HepG2 (cell line): Measurements from ENCODE around the gene RAD23A. TPM values are rescaled to one million over a fixed set of nuclear protein-coding genes. Genes with fewer than 3 reads are reported as not detected.

ENCODE experiments used
- ARID3A ChIP-seq: IDR thresholded peaks from 2 replicates; pipeline ENCODE4 v1.6.1; 2012; ENCODE audit warnings: low read depth, low read length, improper control_type of control experiment
- CC2D1A ChIP-seq: sonication (generic); formaldehyde crosslinking; IDR thresholded peaks from 2 replicates; pipeline ENCODE4 v1.8.1; 2023; ENCODE audit warnings: mild to moderate bottlenecking, missing genetic modification reagents
- CSRNP2 ChIP-seq: sonication (generic); formaldehyde crosslinking; conservative IDR thresholded peaks from 2 replicates; pipeline ENCODE4 v1.8.0; 2022; ENCODE audit warnings: low read depth, missing genetic modification reagents
- ISL2 ChIP-seq: sonication (generic); formaldehyde crosslinking; IDR thresholded peaks from 2 replicates; pipeline ENCODE4 v1.5.0; 2020; ENCODE audit warnings: missing genetic modification reagents
- MATR3 ChIP-seq: sonication (generic); formaldehyde crosslinking; IDR thresholded peaks from 2 replicates; pipeline ENCODE4 v1.4.0; 2020; ENCODE audit warnings: missing genetic modification reagents
- MIXL1 ChIP-seq: IDR thresholded peaks from 2 replicates; pipeline ENCODE4 v1.6.1; 2016
- MXD1 ChIP-seq: sonication (generic); formaldehyde crosslinking; IDR thresholded peaks from 2 replicates; pipeline ENCODE4 v1.4.0; 2020; ENCODE audit warnings: mild to moderate bottlenecking, missing genetic modification reagents
- MXD3 ChIP-seq: IDR thresholded peaks from 2 replicates; pipeline ENCODE4 v1.6.1; 2016; ENCODE audit warnings: mild to moderate bottlenecking, missing biosample characterization, missing genetic modification reagents
- POGK ChIP-seq: sonication (generic); formaldehyde crosslinking; conservative IDR thresholded peaks from 2 replicates; pipeline ENCODE4 v1.8.0; 2022; ENCODE audit warnings: mild to moderate bottlenecking, moderate library complexity, missing genetic modification reagents
- RAD21 ChIP-seq: fragments of 450-650 bp; formaldehyde crosslinking; IDR thresholded peaks from 2 replicates; pipeline ENCODE4 v1.5.0; 2020; ENCODE audit warnings: mild to moderate bottlenecking
- REST ChIP-seq, 2 experiments: IDR thresholded peaks; 2 replicates each; pipeline ENCODE4 v1.6.1; 2011 to 2012; ENCODE audit warnings: low read length in 2 of 2, borderline replicate concordance in 1 of 2, low read depth in 1 of 2, mild to moderate bottlenecking in 1 of 2, moderate library complexity in 1 of 2
- RFXANK ChIP-seq: IDR thresholded peaks from 2 replicates; pipeline ENCODE4 v1.6.1; 2016
- SALL1 ChIP-seq: sonication (generic); formaldehyde crosslinking; IDR thresholded peaks from 2 replicates; pipeline ENCODE4 v1.8.0; 2022; ENCODE audit warnings: mild to moderate bottlenecking, missing genetic modification reagents
- SCMH1 ChIP-seq: sonication (generic); formaldehyde crosslinking; IDR thresholded peaks from 2 replicates; pipeline ENCODE4 v1.9.0; 2021; ENCODE audit warnings: missing genetic modification reagents, mild to moderate bottlenecking, borderline replicate concordance
- TEF ChIP-seq: sonication (generic); formaldehyde crosslinking; IDR thresholded peaks from 2 replicates; pipeline ENCODE4 v1.5.0; 2020; ENCODE audit warnings: missing genetic modification reagents
- ZNF234 ChIP-seq: sonication (generic); formaldehyde crosslinking; conservative IDR thresholded peaks from 2 replicates; pipeline ENCODE4 v1.5.1; 2020; ENCODE audit warnings: mild to moderate bottlenecking, missing genetic modification reagents
- ZNF3 ChIP-seq: IDR thresholded peaks from 2 replicates; pipeline ENCODE4 v1.7.0; 2017; ENCODE audit warnings: inconsistent platforms
- ZNF607 ChIP-seq: sonication (generic); formaldehyde crosslinking; IDR thresholded peaks from 2 replicates; pipeline ENCODE4 v1.5.1; 2020; ENCODE audit warnings: missing genetic modification reagents, mild to moderate bottlenecking, borderline replicate concordance
- ZNF724P ChIP-seq: sonication (generic); formaldehyde crosslinking; IDR thresholded peaks from 2 replicates; pipeline ENCODE4 v1.8.0; 2022; ENCODE audit warnings: missing genetic modification reagents, borderline replicate concordance
- polyA plus RNA-seq, 8 experiments: library from polyadenylated mRNA; depleted of rRNA in 3 of 8; stranded (reverse) in 7 of 8; unstranded in 1 of 8; fragments of >200 nt; fragmentation: Illumina TruSeq in 4 of 8; extraction: Trizol in 4 of 8; gene quantifications; 2 replicates each; pipeline versions ENCODE4 v1.2.1 to v1.2.3, GENCODE V29; 2011 to 2016; ENCODE audit warnings: low read depth in 4 of 8, missing spikeins in 1 of 8, mixed read lengths in 1 of 8; ENCODE audit not compliant: insufficient read depth in 1 of 8
- total RNA-seq, 5 experiments: library from RNA; depleted of rRNA; stranded (reverse); fragments of >200 nt; fragmentation: Illumina TruSeq; extraction: Trizol; gene quantifications; 2 replicates each; pipeline ENCODE4 v1.2.3, GENCODE V29; 2016; ENCODE audit warnings: low read depth in 1 of 5

RAD23A gene
- total and polyA plus RNA-seq, 2 of the 13 experiments (the other 11 are each of a cell fraction or from before 2014, with no cell fraction given) = 42.5 to 54.2 TPM

- TF ChIP-seq CSRNP2 (no peak), MIXL1 (CRISPR knock-in tag) (no peak), ARID3A (no peak), MXD1 (no peak), SCMH1 (CRISPR knock-in tag) (no peak), REST (IDR thresholded peaks at IDR 0.05; ENCODE audit: borderline replicate concordance in 1 of 2, low read depth in 1 of 2, low read length in 2 of 2) (no peak), RFXANK (CRISPR knock-in tag) (no peak), RAD21 (CRISPR knock-in tag) (peak; percentile 97), MATR3 (no peak), ZNF3 (CRISPR knock-in tag) (no peak), CC2D1A (CRISPR knock-in tag) (no peak), ZNF234 (CRISPR knock-in tag) (no peak), ZNF607 (CRISPR knock-in tag) (peak; percentile 4; the same call in 1 of the 2 replicates), SALL1 (CRISPR knock-in tag) (peak; percentile 76), MXD3 (0 out of 2 replicates have a peak, but pooled peaks have one; percentile 43), POGK (0 out of 2 replicates have a peak, but pooled peaks have one; percentile 46), ISL2 (CRISPR knock-in tag) (no peak), TEF (CRISPR knock-in tag) (no peak), ZNF724P (CRISPR knock-in tag) (no peak)
These were observed 38.0 kb downstream of the RAD23A start (continued) for GRCh38 chr19:12983542-12984142.
